Transverse colon (tissue), 4 donors: ENCODE results near the gene FOXP1. TPM values are rescaled to one million over a fixed set of nuclear protein-coding genes. Genes with fewer than 3 reads are reported as not detected.
A peak's percentile ranks its signal among the peaks of the same experiment; 100 is the strongest.

Experiments
- DNase-seq: peaks from one replicate; pipeline ENCODE4 v3.0.0-alpha.2; 2019
- H3K27ac ChIP-seq, 4 donors: fragments of 200-600 bp; sonication (generic); 2 replicates each; pipeline ENCODE4 v1.5.1; 2016 to 2018; ENCODE audit warnings: inconsistent platforms in 4 of 4
- H3K27me3 ChIP-seq: fragments of 200-600 bp; sonication (generic); 2 replicates; pipeline ENCODE4 v1.5.1; 2017; ENCODE audit warnings: inconsistent platforms
- H3K36me3 ChIP-seq, 4 donors: fragments of 200-600 bp; sonication (generic); 2 replicates each; pipeline ENCODE4 v1.5.1; 2017 to 2019; ENCODE audit warnings: inconsistent platforms in 4 of 4
- H3K4me1 ChIP-seq, 4 donors: fragments of 200-600 bp; sonication (generic); 2 replicates each; pipeline ENCODE4 v1.5.1; 2017 to 2020; ENCODE audit warnings: inconsistent platforms in 4 of 4
- H3K4me3 ChIP-seq, 4 donors: fragments of 200-600 bp; sonication (generic); 1 replicate in 1 of 4; 2 replicates in 3 of 4; pipeline versions ENCODE4 v1.5.1 to v1.6.1; 2017 to 2019; ENCODE audit warnings: inconsistent platforms in 4 of 4
- H3K9me3 ChIP-seq, 2 donors: fragments of 200-600 bp; sonication (generic); 2 replicates each; pipeline ENCODE4 v1.5.1; 2017 to 2019; ENCODE audit warnings: inconsistent platforms in 2 of 2
- EP300 ChIP-seq: sonication (generic); formaldehyde crosslinking; IDR thresholded peaks from one replicate; pipeline ENCODE4 v1.6.1; 2017; ENCODE audit warnings: antibody characterized with exemption, low read depth
- POLR2A ChIP-seq: fragments of 450-650 bp; IDR thresholded peaks from one replicate; pipeline ENCODE4 v1.6.1; 2016; ENCODE audit warnings: antibody characterized with exemption, mild to moderate bottlenecking, moderate library complexity
- POLR2AphosphoS5 ChIP-seq, 3 donors: sonication (generic); formaldehyde crosslinking; IDR thresholded peaks; one replicate each; pipeline ENCODE4 v1.6.1; 2016; ENCODE audit warnings: antibody characterized with exemption in 3 of 3
- WGBS, 2 donors: methylation state at CpG; one replicate each; pipeline ENCODE4 v1.1.5; 2018; ENCODE audit warnings: low coverage in 1 of 2; 5-methylcytosine and 5-hydroxymethylcytosine counted together
- in situ Hi-C, 4 donors: fragments of 200-750 bp; cut with MboI; loops; one replicate each; pipeline versions ENCODE4 v1.15.0 to v1.15.1; 2017; ENCODE audit warnings: low sequenced_read_pairs in 3 of 4, low pct_ligation_motif_present in 1 of 4, low pct_unique_long_range_greater_than_20kb in 1 of 4
- intact Hi-C: fragments of 100-400 bp; cut with DNase I; formaldehyde crosslinking; loops from one replicate; pipeline ENCODE4 v1.15.1; 2023; ENCODE audit warnings: low total_unique reads
- total RNA-seq, 4 donors: library from RNA; depleted of rRNA; stranded (reverse); fragments of >200 nt; gene quantifications; one replicate each; pipeline ENCODE4 v1.1.0, GENCODE V29; 2016
- TF ChIP-seq, protein P1 (sequence below), 5 experiments: fragments of 200-600 bp in 3 of 5; fragments of 450-650 bp in 2 of 5; sonication (generic) in 3 of 5; IDR thresholded peaks; 1 replicate in 2 of 5; 2 replicates in 3 of 5; pipeline ENCODE4 v1.5.1; 2016 to 2017; ENCODE audit warnings: antibody characterized with exemption in 5 of 5, inconsistent platforms in 3 of 5, mild to moderate bottlenecking in 2 of 5, moderate library complexity in 1 of 5

Gene FOXP1
- total RNA-seq, 4 donors from 2014 or later = 102 to 260 (median 150) TPM

DNA sequence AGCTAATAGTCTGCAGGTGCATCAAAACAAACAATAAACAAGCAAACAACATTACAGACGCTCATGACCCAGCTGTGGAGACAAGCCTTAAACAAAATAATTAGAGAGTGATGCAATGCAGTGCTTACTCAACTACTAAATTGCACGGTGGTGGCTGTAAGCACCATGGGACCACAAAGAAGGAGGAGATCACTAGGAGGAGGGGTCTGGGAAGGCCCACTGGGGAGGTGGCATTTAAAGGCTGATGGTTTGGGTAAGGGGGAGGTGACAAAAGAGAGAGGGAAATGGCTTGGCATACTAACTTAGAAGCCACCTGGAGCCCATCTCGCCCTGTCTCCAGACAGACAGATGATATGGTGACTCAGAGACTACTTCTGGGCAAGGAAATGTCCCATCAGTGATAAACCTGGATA lies 516.7 kb downstream of the FOXP1 start:
- H3K9me3 ChIP-seq = no peaks in the 10 kb centered on the region
- peak overlapping the region; percentile 92 to 98 (median 98) for H3K27ac ChIP-seq
- peaks cover 22 to 79% (median 40%) of the 10 kb centered on the region in 4 donors for H3K4me1 ChIP-seq
- TF ChIP-seq POLR2AphosphoS5 (IDR thresholded peaks at IDR 0.05) = peak; percentile 39 to 45 (median 44)
- TF ChIP-seq POLR2A = no peak
- in situ Hi-C loops (loop anchor here in 1 of 4 donors (25.0 kb wide), 1 partner anchor 520 kb away; the partner anchor contains the start of gene FOXP1), intact Hi-C loops (loop anchor here (5.0 to 10.0 kb wide), 2 partner anchors 180 to 518 kb away; partner anchors contain the start of gene FOXP1)
- WGBS, 2 donors = 17 to 18% methylated on average over 1 to 3 of the region's 3 CpGs
- H3K27me3 ChIP-seq = no peaks in the 10 kb centered on the region
- H3K36me3 ChIP-seq = no peaks in the 10 kb centered on the region
- H3K4me3 ChIP-seq = peak overlapping the region in 2 of 4 donors; percentile 3 to 85
- DNase-seq = no peak

DNA sequence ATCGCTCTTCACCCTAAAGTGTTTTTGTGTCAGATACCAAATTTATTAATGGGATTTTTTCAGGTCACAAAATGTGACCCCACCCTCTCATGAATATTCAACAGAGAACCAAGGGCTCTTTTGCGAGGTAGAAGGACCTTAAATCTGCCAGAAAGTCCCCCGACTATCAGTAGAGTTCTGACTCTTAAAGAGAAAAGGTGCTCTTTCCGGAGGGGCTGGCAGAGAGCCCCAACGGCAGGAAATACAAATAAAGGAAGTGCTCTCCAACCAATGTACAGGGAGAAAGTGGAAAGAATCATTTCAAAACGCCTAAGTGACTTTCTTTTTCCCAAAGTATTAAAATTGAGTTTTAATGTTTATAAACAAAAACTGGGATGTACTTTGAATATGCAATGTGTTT lies 517.2 kb downstream of the FOXP1 start:
- no peaks in the 10 kb centered on the region for H3K9me3 ChIP-seq
- in situ Hi-C loops (loop anchor here in 1 of 4 donors (25.0 kb wide), 1 partner anchor 521 kb away; the partner anchor contains the start of gene FOXP1), intact Hi-C loops (loop anchor here (5.0 to 10.0 kb wide), 2 partner anchors 181 to 518 kb away; partner anchors contain the start of gene FOXP1)
- H3K4me1 ChIP-seq = peaks cover 19 to 79% (median 45%) of the 10 kb centered on the region in 4 donors
- peak; percentile 43 for DNase-seq
- no peaks in the 10 kb centered on the region for H3K27me3 ChIP-seq
- TF ChIP-seq POLR2AphosphoS5 (IDR thresholded peaks at IDR 0.05) (no peak), EP300 (no peak), POLR2A (no peak)
- TF ChIP-seq, protein P1, sequence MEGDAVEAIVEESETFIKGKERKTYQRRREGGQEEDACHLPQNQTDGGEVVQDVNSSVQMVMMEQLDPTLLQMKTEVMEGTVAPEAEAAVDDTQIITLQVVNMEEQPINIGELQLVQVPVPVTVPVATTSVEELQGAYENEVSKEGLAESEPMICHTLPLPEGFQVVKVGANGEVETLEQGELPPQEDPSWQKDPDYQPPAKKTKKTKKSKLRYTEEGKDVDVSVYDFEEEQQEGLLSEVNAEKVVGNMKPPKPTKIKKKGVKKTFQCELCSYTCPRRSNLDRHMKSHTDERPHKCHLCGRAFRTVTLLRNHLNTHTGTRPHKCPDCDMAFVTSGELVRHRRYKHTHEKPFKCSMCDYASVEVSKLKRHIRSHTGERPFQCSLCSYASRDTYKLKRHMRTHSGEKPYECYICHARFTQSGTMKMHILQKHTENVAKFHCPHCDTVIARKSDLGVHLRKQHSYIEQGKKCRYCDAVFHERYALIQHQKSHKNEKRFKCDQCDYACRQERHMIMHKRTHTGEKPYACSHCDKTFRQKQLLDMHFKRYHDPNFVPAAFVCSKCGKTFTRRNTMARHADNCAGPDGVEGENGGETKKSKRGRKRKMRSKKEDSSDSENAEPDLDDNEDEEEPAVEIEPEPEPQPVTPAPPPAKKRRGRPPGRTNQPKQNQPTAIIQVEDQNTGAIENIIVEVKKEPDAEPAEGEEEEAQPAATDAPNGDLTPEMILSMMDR (IDR thresholded peaks at IDR 0.05) = no peak
- no peaks in the 10 kb centered on the region for H3K36me3 ChIP-seq
- WGBS, 2 donors = 7 to 60% methylated on average over 1 to 6 of the region's 6 CpGs
- H3K4me3 ChIP-seq = peak overlapping the region in 2 of 4 donors; percentile 3 to 85
- peak overlapping the region; percentile 92 to 98 (median 98) for H3K27ac ChIP-seq

DNA sequence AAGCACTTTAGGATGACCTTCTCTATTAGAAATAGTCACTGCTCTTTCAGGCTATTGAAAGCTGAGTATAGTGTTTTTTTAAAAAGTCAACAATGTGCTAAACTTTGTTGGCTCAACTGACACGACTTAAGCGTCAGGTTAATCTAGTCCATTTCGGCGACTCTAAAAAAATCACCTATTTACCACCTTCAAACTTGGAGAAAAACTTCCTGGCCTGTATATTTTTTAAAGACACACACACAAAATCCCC lies 517.8 kb downstream of the FOXP1 start:
- intact Hi-C loops (loop anchor here (5.0 to 10.0 kb wide), 2 partner anchors 182 to 519 kb away; partner anchors contain the start of gene FOXP1), in situ Hi-C loops (loop anchor here in 1 of 4 donors (25.0 kb wide), 1 partner anchor 522 kb away; the partner anchor contains the start of gene FOXP1)
- Histone ChIP-seq H3K36me3 (no peaks in the 10 kb centered on the region), H3K27ac (peak overlapping the region; percentile 92 to 98 (median 98)), H3K9me3 (no peaks in the 10 kb centered on the region), H3K4me1 (peaks cover 15 to 80% (median 51%) of the 10 kb centered on the region in 4 donors), H3K4me3 (peak overlapping the region; percentile 67 to 85 (median 76)), H3K27me3 (no peaks in the 10 kb centered on the region)
- TF ChIP-seq POLR2A (no peak), EP300 (no peak), POLR2AphosphoS5 (IDR thresholded peaks at IDR 0.05) (no peak)
- TF ChIP-seq, protein P1 (IDR thresholded peaks at IDR 0.05) = no peak
- no peak for DNase-seq
- 5 to 10% methylated on average over 4 of the region's 4 CpGs for WGBS, 2 donors

DNA sequence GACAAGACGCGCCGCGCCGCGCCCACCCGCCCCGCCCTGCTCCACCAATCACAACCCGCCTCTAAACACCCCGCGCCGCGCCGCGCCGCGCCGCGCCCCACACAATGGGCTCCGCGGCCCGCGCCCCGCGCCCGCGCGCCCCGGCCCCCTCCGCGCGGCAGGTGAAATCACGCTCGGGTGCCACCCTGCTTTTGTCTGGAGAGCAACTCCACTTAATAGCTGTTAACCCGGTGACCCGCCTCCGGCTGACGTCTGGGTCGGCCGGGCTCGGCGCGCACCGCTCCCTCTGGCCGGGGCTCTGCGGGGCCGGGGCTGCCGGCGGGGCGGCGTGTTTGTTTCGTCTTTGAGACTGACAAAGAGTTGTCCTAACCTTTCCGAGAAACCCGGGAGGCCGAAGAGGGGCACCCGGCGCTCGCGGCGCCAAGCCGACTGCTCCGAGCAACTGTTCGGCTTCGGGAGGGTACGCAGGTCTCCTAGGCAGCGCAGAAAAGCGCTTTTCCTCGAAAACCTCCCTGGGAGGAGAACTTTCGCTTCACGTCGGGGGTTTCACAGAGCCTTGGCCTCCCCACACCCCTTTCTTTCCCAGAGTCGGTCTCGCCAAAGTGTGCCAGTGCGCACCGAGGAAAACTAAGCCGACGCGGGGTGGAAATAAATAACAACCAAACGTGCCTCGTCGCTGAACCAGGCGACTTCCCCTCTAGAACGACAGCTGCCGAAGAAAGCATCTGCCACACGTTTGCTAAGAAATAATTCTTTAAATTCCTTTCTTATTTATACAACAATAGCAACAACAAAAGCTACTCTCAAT lies 518.4 kb downstream of the FOXP1 start:
- in situ Hi-C loops = loop anchor here in 1 of 4 donors (25.0 kb wide), 1 partner anchor 522 kb away; the partner anchor contains the start of gene FOXP1
- intact Hi-C loops = loop anchor here (5.0 to 10.0 kb wide), 2 partner anchors 182 to 520 kb away; partner anchors contain the start of gene FOXP1
- Histone ChIP-seq H3K4me3 (peak overlapping the region; percentile 67 to 85 (median 76)), H3K36me3 (no peaks in the 10 kb centered on the region), H3K27ac (peak overlapping the region; percentile 92 to 98 (median 98)), H3K27me3 (no peaks in the 10 kb centered on the region), H3K4me1 (peaks cover 18 to 80% (median 53%) of the 10 kb centered on the region in 4 donors), H3K9me3 (no peaks in the 10 kb centered on the region)
- WGBS, 2 donors = 0% methylated on average over 2 to 53 of the region's 85 CpGs
- no peak for TF ChIP-seq EP300
- TF ChIP-seq, protein P1 (IDR thresholded peaks at IDR 0.05) = no peak
- TF ChIP-seq POLR2AphosphoS5 (IDR thresholded peaks at IDR 0.05) = peak in 2 of 3 donors; percentile 20 to 25
- peak; percentile 45 for TF ChIP-seq POLR2A
- peak; percentile 66 for DNase-seq
